IMR-90 (cell line): ENCODE measurements around the gene DLL1.
A peak's percentile ranks its signal among the peaks of the same experiment; 100 is the strongest.

ENCODE experiments used
- CEBPB ChIP-seq: IDR thresholded peaks from 2 replicates; pipeline ENCODE4 v1.6.1; 2012; ENCODE audit warnings: low read depth, low read length, improper control_type of control experiment
- CTCF ChIP-seq: conservative IDR thresholded peaks from 2 replicates; pipeline ENCODE4 v1.5.1; 2012; ENCODE audit warnings: mild to moderate bottlenecking, low read depth, low read length, improper control_type of control experiment
- ELK1 ChIP-seq: fragments of 150-350 bp; IDR thresholded peaks from 2 replicates; pipeline ENCODE4 v1.6.1; 2016; ENCODE audit warnings: low read depth, mild to moderate bottlenecking, low read length, moderate library complexity, borderline replicate concordance
- FOS ChIP-seq: fragments of 150-350 bp; IDR thresholded peaks from 2 replicates; pipeline ENCODE4 v1.6.1; 2016; ENCODE audit warnings: low read depth, low read length
- MAFK ChIP-seq: IDR thresholded peaks from 2 replicates; pipeline ENCODE4 v1.6.1; 2012; ENCODE audit warnings: low read depth, low read length, improper control_type of control experiment
- MXI1 ChIP-seq: IDR thresholded peaks from 2 replicates; pipeline ENCODE4 v1.6.1; 2012; ENCODE audit warnings: low read depth, mild to moderate bottlenecking, low read length, moderate library complexity, borderline replicate concordance
- POLR2A ChIP-seq: IDR thresholded peaks from 2 replicates; pipeline ENCODE4 v1.6.1; 2012; ENCODE audit warnings: mild to moderate bottlenecking, low read depth, low read length
- RCOR1 ChIP-seq: IDR thresholded peaks from 2 replicates; pipeline ENCODE4 v1.6.1; 2012; ENCODE audit warnings: mild to moderate bottlenecking, low read length, improper control_type of control experiment; ENCODE audit not compliant: insufficient replicate concordance
- RFX5 ChIP-seq: IDR thresholded peaks from 2 replicates; pipeline ENCODE4 v1.8.0; 2012; ENCODE audit warnings: low read depth, mild to moderate bottlenecking, low read length, moderate library complexity
- TF ChIP-seq, protein P1 (sequence below): fragments of 150-350 bp; IDR thresholded peaks from 2 replicates; pipeline ENCODE4 v1.6.1; 2017; ENCODE audit warnings: mild to moderate bottlenecking, antibody characterized with exemption, low read length, low read depth

GRCh38 chr6:170265655-170266054, 25.2 kb downstream of the DLL1 start:
- TF ChIP-seq POLR2A (no peak), CTCF (no peak), ELK1 (no peak), MXI1 (peak; percentile 21; the same call in 1 of the 2 replicates), FOS (no peak), RCOR1 (no peak), CEBPB (no peak), RFX5 (no peak), MAFK (no peak)
- TF ChIP-seq, protein P1, sequence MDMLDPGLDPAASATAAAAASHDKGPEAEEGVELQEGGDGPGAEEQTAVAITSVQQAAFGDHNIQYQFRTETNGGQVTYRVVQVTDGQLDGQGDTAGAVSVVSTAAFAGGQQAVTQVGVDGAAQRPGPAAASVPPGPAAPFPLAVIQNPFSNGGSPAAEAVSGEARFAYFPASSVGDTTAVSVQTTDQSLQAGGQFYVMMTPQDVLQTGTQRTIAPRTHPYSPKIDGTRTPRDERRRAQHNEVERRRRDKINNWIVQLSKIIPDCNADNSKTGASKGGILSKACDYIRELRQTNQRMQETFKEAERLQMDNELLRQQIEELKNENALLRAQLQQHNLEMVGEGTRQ, result peak; percentile 55; the same call in 1 of the 2 replicates
